GM04504 (cell line): Measurements from ENCODE around the gene RXRA.

Experiments
- DNase-seq: peaks from one replicate; pipeline ENCODE4 v3.0.0-alpha.2; 2012; ENCODE audit warnings: low read depth

The RXRA gene

DNA sequence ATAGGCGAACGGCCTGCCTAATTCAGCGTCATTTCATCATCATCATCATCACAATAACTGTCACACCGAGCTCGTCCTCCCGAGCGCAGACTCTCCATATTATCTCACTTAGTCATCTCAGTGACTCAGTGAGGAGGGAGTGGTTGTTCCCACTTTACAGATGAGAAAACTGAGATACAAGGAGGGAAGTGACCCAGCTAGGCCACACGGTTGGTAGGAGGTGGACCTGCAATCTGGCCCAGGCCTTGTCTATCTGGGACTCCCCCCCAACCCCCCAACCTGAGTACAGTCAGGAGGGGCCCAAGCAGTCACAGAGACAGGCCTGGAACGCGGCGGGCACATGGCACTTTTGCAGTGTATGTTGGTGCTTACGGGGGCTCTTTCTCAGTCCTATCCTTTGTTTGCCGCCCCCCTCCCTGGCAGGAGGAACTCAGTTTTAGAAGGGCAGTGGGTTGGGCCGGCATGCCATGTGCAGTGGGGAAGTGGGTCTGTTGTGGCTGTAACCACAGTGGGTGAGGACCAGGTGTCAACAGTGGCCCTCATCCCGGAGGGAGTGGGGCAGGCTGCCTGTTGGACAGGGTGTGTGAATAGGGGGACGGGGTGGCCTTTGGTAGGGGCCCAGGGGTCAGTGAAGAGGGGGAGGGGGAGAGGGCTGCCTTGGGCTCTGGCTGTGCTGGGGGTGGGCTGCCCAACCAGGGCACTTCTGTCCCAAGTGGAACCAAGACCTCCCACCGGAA is 1.7 kb upstream of the RXRA start:
- DNase-seq, result no peak

DNA sequence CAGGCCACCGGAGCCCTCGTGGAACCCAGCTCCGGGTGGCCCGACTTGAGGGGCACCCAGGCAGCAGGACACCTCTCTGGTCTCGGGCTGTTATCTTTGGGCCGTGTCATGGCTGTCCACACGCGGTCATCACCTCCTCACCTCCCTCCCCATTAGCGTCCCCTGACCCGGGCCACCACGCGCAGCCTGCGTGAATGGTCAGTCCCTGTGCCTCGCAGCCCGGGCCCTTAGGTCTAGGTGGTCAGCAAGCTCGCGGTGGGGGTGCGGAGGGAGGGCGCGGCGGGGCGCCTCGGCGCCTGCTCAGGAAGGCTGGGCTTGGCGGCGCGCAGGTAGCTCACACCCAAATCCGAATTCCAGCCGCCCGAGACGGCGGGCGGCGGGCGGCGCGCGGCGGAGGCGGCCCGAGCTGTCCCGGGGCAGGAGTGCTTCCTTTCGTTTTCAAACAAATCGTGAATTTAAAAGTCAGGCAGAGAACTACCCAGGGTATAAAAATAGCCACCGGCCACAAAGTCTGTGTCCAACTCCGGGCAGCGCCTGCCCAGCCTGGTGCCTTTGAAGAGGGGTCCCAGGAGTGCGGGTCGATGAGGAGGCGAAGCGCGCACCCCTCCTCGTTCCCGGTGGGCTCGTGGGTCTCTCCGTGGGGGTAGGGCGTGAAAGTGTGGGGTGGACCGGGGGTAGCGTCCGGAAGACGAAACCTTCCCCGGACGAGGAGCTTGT is 1.0 kb upstream of the RXRA start:
- DNase-seq, result no peak

DNA sequence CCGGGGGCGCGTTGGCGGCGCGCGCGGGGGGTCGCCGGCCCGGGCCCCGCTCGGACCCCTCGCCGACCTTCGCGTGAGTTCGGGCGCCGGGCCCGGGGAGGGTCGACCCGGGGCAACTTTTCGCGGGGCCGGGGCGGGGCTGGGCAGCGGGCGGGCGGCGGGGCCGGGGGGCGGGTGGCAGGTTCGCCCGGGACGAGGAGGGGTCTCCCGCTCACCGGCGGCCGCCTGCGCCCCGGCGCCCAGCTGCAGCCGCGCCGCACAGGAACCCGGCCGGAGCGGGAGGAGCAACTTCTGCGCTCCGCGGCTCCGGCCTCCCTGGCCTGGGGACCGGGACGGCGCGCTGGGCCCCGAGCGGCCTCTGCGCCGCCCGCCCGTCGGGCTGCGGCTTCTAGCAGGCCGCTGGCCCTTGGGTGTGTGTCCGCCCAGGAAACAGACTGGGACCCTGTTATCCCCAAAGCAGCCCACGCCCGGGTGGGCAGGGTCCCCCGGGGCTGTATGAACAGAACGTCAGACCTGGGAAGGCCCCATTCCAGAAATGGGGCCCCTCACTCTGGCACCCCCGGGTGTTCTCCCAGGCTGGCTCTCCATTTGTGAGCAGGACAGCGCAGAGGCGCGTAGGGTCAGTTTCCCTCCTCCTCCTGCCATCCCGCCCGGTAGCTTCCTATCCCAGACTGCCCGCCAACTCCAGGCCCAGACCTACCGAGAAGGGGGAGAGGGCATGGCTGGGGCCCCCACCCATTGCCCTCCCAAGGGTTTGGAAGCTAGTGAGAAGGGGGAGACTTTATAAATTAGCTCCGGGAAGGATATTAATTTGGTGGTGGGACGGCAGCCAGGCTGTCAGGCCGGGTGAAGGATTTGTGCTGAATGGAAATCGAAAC is 708 bp downstream of the RXRA start:
- DNase-seq, result no peak

DNA sequence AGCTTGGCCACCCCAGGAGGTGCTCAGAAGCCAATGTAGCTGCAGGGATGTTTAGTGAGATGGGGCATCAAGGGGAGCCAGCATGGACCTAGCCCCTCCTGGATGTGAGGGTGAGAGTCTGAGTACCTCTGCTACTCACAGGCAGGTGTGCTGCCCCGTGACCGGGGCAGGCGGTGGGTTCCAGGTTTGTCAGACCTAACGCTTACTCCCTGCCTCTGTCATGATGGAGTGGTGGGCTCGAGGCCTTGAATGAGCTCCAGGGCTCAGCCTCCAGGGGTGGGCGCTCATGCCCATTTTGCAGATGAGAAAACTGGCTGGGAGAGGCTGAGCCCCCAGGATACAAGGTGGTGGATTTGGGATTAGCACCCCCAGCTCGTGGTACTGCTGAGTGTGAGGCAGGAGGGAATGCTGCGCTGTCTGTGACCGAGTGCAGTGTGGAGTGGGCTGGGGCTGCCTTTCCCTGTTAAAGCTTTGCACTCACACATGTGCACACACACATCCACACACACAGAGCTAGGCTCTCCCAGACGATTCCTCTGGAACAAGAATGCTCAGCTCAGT is 1.5 kb downstream of the RXRA start:
- no peak for DNase-seq

DNA sequence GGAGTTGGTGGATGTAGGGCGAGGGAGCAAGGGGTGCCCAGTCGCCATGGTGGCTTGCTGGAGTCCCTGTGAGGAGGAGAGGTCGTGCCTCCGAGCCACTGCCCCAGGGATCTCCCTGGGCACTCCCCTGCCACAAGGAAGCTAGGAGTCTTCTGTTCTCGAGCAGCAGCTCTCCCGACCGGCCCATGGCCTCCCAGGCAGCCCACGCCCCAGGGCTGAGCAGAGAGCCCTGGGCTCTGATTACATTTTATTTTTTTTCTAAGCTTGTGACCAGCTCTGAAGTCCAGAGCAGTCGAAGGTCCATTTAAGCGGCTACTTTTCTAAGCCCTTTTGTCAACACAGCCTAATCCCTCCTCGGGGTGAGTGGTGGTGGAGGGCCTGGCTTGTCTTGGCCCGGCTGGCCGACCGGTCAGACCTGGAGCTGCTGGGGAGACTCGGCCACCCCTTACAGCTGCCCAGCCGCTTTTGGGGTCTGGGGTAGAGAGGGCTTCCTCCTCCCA is 2.1 kb downstream of the RXRA start:
- DNase-seq, result no peak

DNA sequence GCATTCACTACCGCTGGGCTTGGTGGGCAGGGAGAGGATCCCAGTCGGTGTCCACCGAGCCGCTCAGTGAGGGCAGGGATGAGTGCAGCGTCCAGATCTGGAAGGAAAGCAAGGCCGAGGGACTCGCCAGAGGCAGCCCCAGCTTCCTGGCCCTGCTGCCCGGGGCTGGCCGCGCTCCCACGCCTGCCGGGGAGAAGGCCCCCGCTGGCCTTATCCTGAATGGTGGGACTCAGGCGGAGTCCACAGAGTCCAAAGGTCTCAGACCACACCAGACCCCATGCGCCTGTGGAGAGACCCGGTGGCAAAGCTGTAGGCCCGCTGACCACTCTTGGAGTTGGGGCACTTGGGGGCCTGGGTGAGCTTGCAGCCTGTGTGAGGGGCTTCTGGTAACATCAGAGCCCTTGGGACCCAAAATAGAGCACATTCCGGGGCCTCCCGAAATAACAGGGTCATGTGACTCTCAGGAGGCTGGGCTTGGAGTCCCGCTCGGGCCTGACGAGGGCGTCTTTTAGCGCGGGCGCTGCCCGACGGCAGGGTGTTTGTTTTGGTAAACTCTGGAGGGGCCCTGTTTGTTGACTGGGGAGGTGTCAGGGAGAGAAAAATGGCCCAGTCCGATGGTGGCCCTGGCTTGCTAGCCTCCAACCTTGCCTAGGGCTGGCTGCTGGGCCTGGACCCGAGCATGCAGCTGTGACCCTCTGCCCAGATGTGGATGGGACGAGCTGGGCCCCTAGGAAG is 2.8 kb downstream of the RXRA start:
- no peak for DNase-seq

DNA sequence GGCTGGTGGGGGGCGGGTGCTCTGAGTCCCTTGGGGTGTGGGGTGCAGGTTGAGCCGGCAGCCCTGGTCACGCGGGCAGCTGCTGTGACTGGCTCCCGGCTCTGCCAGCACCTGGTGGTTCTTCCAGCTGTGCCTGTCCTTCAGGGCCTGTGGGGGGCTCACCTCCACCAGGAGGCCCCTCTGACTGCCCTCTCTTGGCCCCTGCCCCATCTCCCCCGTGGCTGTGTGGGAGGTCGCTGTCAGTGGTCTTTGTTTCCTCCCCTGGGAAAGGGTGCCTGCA is 3.3 kb downstream of the RXRA start:
- DNase-seq, result no peak

DNA sequence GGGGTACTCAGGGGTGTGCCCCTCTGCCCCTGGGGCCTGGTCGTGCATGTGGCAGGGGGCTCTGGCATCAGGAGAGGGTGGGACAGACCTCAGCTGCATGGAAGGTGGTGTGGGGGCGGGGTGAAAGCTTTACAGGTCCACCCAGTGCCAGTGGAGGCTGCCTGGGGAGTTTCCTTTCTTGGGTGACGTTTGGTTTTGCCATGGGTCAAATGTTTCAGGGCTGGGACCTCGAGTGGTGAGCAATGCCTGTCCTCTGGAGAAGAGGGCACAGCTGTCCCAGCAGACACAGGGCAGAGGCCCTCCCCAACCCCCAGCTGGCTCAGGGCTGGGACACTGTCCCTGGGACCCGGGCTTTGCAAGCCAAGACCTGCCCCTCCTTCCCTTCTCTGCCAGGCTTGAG is 3.6 kb downstream of the RXRA start:
- DNase-seq, result no peak

DNA sequence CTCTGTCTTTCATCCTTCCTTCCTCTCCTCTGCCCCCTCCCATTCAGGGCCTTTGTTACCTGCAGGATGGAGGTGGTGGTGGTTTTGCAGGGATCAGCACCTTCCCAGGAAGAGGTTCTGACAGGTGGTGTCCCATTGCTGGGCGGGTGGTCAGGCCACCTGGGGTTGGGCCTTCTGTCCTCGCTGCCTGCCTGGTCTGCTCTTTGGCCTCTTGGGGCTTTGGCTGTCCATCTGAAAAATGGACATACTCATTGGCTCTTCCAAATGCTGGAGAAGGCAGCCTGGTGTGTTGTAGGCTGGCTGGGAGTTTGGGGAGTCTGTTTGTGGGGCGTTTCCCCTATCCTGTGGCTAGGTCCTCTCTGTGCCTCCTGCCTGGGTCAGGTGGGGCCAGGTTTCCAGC is 4.3 kb downstream of the RXRA start:
- DNase-seq, result no peak

DNA sequence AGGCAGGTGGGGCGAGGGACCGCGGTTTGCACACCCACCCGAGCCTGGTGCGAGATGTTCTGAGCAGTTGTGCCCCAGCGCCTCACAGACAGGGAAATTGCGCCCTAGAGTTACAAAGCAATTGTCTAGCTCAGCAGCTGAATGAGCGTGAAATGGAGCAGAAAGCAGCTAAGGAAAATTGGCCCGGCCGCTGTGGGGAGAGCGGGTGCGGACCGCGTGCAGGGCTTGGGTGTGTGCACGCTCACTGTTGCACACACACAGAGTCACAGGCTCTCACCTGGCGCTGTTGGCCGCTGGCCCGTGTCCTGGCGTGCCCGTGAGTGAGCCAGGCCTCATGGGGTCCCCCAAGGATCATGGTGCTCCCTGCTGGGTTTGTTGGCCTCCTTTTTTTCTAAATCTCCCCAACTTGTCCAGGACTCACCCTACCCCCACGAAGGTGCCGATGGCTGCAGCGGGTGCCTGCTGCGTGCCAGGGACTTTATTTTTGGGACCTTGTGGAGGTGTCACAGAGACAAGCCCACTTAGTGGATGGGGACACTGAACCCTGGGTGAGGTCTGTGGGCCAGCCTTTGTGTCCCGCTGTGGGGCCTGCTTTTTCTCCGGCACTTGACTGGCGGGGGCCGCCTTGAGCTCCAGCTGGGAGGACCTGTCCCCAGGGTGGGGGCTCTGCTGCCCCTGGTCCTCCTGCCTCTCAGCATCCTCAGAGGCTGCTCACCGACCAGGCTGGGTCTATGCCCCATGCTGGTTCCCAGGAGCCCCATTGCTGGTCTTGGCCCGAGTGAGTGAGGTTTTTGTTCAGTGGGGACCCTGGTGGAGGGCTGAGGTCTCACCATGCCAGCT is 5.2 kb downstream of the RXRA start:
- DNase-seq, result no peak

DNA sequence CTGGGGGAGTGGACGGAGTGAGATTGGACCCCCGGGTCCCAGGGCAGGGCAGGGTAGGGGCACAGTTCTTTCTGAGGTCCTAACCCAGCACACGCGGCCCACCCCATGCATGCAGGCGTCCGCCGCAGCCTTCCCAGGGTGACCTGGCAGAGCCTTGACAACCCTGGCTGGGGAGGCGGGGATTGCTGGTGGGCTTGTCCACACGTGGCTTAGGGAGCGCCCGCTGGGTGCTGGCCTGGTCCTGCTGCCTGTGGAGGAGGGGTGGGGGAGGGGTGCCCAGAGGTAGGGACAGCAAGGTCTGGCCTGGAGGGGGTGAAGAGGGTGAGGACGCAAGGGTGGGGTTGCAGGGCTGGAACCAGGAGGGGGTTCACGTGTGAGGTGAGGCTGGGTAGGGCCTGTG is 6.0 kb downstream of the RXRA start:
- DNase-seq, result no peak

DNA sequence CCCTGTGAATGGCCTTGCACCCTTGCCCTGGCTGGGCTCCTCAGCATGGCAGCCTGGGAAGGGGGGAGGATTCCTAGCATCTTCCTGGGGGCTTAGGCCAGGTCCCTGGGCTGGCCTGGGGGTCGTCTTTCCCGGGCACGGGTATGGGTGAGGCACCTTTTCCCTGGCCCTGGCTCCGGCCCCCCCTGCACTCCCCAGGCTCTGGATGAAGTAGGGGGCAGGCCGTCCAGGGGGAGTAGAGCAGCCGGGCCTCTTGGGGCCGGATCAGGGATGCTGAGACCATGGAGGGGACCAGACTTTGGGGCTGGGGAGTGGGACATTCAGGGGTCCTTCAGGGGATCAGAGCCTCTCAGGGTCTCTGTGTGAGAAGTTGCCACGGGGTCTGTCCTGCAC is 6.6 kb downstream of the RXRA start:
- no peak for DNase-seq

DNA sequence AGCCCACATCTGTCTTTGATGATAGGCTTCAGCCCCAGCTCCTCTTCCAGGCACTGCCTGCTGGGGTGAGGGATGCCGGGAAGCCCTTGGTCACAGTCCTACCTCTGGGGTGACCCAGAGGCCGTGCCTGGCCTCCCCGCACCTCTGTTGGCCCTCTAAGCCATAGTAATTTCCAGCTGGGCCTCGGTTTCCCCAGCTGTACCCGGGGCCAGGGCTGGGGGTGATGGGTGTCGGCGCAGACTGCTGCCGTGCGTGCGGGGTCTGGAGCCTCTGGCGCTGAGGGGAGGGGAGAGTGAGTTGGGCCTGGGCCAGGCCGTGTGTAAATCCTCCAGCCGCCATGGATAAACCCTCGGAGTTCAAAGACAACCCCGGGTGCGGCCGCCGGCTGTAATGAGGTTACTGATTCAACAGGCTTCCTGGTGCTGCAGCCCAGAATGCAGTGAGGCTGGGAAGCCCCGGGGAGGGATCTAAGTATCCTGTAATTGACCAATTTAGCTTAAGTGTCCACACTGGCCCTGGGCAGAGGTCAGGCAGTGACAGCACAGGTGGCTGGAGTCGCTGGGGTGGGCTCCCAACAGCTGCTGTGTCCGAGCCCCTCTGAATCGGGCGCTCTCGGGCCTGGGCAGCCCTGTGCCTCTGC is 7.1 kb downstream of the RXRA start:
- DNase-seq, result no peak

DNA sequence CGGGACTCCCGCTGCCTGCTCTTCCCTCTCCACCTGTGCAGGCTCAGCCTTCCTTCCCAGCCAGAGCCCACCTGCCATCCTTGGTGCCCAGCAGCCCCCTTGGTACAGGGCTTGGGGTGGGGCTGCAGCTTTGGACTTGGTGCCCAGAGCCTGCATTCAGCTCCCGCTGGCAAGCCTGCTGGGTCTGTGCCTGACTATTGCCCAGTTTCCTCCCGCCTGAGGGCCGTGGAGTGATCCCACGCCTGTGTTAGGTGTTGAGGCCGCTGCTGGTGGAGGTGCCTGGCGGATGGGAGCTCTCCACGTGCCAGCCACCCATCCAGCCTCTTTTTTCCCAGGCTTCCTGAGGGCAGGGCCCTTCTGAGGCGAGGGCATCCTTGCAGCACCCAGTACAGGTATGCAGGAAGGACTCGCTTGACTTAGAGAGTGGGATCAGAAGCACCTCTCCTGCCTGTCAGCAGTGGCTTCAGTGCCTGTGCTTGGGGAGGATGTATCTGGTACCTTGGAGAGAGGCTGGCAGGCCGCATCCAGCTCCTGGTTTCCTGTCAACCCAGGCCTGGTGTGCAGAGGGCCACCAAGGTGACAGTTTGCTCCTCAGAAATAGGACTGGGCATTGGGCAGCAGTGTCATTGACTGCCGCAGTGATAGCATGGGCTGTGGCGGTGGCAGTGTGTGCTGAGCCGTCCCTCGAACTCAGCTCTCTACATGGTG is 7.8 kb downstream of the RXRA start:
- DNase-seq, result no peak

DNA sequence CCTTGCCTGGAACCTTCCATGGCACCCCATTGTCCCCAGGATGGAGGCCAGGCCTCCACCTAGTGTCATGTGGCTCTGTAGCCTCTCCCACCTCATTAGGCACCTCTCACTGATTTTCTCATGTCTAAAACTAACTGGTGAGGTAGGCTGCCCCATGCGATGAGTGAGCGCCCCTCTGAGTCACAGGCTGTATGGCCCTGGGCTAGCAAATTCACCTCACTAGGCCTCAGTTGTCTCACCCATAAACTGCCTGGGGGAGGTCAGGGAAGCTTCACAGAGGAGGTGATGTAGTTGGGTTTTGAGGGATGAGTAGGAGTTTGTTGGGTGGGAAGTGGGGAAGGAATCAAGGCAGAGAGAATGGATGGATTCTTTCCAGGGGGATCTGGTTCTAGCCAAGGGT is 8.8 kb downstream of the RXRA start:
- no peak for DNase-seq

DNA sequence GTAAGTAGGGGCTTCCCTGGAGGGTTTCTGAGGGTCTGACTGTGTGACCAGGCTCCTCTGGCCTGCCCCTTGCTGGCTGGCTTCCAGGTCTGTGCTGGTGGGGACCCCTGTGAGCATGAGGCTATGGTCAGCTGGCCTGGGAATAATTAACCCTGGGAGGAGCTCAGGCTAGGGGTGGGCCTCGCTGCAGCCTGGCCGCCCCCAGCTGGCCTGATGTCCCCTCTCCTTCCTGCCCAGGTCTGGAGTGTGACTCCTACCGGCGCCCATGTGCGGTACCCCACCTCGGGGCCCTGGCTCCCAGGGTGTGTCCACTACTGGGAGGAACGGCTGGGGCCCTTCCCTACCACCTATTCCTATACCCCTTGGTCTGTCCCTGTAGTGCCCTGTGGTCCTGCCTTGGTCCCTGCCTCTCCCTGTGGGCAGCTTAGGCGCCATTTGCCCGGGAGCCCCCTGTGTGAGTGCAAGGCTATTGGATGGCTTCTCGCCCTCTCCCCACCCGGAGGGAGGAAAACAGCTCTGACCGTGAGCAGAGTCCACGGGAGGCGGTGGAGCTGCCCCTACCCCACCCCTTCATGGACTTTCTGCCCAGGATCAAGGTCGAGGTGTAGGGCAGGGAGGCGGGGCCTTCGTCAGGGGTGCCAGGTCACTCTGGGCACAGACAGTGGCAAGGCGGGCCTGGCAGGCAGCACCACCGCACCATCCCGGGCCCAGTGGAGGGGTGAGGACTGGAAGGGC is 9.4 kb downstream of the RXRA start:
- DNase-seq, result no peak

DNA sequence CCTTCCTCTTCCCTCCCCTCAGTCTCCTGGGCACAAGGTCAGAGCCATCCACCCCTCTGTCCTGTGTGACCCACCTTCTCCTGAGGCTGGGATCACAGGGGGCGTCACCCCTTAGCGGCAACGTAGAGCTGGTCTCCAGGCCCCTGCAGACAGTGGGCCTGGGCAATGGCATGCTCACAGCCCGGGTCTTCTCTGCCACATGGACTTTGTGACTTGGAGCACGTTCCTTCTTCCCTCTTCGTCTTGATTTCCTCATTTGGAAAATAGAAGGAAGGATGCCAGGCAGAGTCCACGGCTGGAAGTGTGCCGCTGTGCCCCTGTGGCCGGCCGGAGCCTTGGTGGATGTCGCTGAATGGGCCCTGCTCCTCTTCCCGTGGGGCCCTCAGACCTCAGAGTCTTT is 10.0 kb downstream of the RXRA start:
- no peak for DNase-seq

DNA sequence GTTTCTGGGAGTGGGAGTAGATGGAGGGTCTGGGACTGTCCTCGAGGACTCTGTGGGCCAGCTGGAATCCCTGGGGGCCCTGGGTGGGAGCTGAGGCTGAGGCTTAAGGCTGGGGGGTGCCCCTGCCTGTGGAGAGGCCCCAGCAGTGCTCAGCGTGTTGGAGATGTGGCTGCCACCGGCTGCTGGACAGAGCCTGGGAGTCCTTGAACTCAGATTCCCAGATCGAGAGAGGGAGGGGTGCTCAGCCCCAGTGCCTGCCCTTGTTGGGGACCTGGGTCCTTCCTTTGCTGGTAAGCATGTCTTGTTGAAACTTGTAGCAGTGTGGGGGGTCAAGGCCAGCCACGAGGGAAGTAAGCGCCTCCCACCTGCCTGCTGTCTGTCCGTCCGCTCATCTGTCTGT is 10.7 kb downstream of the RXRA start:
- no peak for DNase-seq

DNA sequence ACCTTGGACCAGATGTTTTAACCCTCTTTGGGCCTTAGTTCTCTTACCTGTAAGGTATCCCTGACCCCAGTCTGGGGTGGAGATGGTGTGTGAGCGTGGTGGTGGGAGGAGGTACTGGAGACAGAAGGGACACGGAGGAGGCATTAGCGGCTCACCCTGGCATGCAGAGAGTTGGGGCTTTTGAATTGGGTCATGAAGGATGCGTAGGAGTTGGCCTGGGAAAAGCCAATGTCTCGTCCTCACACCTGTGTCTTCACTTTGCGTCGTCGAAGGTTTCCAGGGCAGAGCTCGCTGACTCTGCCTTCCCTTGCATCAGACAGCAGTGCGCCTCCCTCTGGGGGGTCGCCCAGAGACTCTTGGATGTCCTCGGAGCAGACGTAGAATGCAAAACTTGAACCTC is 11.2 kb downstream of the RXRA start:
- no peak for DNase-seq
